ENCODE data around the gene IL1R2.
"Not testable (repeated sequence)": the region's sequence is repeated elsewhere in the genome, so short reads cannot be mapped to it uniquely, and the experiment has no call there.

Gene IL1R2

GRCh38 chr2:101995804-101996203 lies 4.0 kb downstream of the IL1R2 start:
- DNase-seq (ENCODE audit: extremely low read depth in 1 of 2, low read depth in 1 of 2): no peak

- DNase-seq (ENCODE audit: extremely low read depth in 1 of 2, low read depth in 1 of 2): no peak
Measured at GRCh38 chr2:101998556-101998895, 6.8 kb downstream of the IL1R2 start.

- no peak for DNase-seq (ENCODE audit: extremely low read depth in 1 of 2, low read depth in 1 of 2)
Measured at GRCh38 chr2:101998896-101999789, 7.4 kb downstream of the IL1R2 start.

- DNase-seq (ENCODE audit: extremely low read depth in 1 of 2, low read depth in 1 of 2): no peak
Measured at GRCh38 chr2:102000012-102000411, 8.3 kb downstream of the IL1R2 start.

GRCh38 chr2:102000813-102001766 lies 9.3 kb downstream of the IL1R2 start:
- no peak for DNase-seq (ENCODE audit: extremely low read depth in 1 of 2, low read depth in 1 of 2)

- DNase-seq (ENCODE audit: extremely low read depth in 1 of 2, low read depth in 1 of 2): no peak
Measured at GRCh38 chr2:102001767-102002142, 10.0 kb downstream of the IL1R2 start.

GRCh38 chr2:102002228-102002627 lies 10.5 kb downstream of the IL1R2 start:
- DNase-seq (ENCODE audit: extremely low read depth in 1 of 2, low read depth in 1 of 2): no peak

- not testable (repeated sequence) for DNase-seq (ENCODE audit: extremely low read depth in 1 of 2, low read depth in 1 of 2)
Measured at GRCh38 chr2:102002909-102003308, 11.1 kb downstream of the IL1R2 start.

- DNase-seq (ENCODE audit: extremely low read depth in 1 of 2, low read depth in 1 of 2): no peak
Measured at GRCh38 chr2:102003696-102004095, 11.9 kb downstream of the IL1R2 start.

GRCh38 chr2:102004581-102004980 lies 12.8 kb downstream of the IL1R2 start:
- no peak for DNase-seq (ENCODE audit: extremely low read depth in 1 of 2, low read depth in 1 of 2)

- no peak for DNase-seq (ENCODE audit: extremely low read depth in 1 of 2, low read depth in 1 of 2)
Measured at GRCh38 chr2:102005449-102005848, 13.7 kb downstream of the IL1R2 start.

- DNase-seq (ENCODE audit: extremely low read depth in 1 of 2, low read depth in 1 of 2): no peak
Measured at GRCh38 chr2:102005989-102006885, 14.5 kb downstream of the IL1R2 start.

- no peak for DNase-seq (ENCODE audit: extremely low read depth in 1 of 2, low read depth in 1 of 2)
Measured at GRCh38 chr2:102006886-102007278, 15.1 kb downstream of the IL1R2 start.

- no peak for DNase-seq (ENCODE audit: extremely low read depth in 1 of 2, low read depth in 1 of 2)
Measured at GRCh38 chr2:102008490-102008889, 16.7 kb downstream of the IL1R2 start.

GRCh38 chr2:102009557-102009956 lies 17.8 kb downstream of the IL1R2 start:
- no peak for DNase-seq (ENCODE audit: extremely low read depth in 1 of 2, low read depth in 1 of 2)

- no peak for DNase-seq (ENCODE audit: extremely low read depth in 1 of 2, low read depth in 1 of 2)
Measured at GRCh38 chr2:102010902-102011301, 19.1 kb downstream of the IL1R2 start.

GRCh38 chr2:102012061-102012614 lies 20.4 kb downstream of the IL1R2 start:
- DNase-seq (ENCODE audit: extremely low read depth in 1 of 2, low read depth in 1 of 2): no peak

- DNase-seq (ENCODE audit: extremely low read depth in 1 of 2, low read depth in 1 of 2): no peak
Measured at GRCh38 chr2:102013206-102014040, 21.7 kb downstream of the IL1R2 start.

GRCh38 chr2:102014041-102014345 lies 22.2 kb downstream of the IL1R2 start:
- DNase-seq (ENCODE audit: extremely low read depth in 1 of 2, low read depth in 1 of 2): no peak

- no peak for DNase-seq (ENCODE audit: extremely low read depth in 1 of 2, low read depth in 1 of 2)
Measured at GRCh38 chr2:102015399-102015798, 23.6 kb downstream of the IL1R2 start.
